Measurements from ENCODE around the gene BCAT1. TPM values are rescaled to one million over a fixed set of nuclear protein-coding genes. Genes with fewer than 3 reads are reported as not detected.

Gene BCAT1
- total and polyA plus RNA-seq, 12 donors, result 0.95 to 17.0 (median 2.7) TPM

DNA sequence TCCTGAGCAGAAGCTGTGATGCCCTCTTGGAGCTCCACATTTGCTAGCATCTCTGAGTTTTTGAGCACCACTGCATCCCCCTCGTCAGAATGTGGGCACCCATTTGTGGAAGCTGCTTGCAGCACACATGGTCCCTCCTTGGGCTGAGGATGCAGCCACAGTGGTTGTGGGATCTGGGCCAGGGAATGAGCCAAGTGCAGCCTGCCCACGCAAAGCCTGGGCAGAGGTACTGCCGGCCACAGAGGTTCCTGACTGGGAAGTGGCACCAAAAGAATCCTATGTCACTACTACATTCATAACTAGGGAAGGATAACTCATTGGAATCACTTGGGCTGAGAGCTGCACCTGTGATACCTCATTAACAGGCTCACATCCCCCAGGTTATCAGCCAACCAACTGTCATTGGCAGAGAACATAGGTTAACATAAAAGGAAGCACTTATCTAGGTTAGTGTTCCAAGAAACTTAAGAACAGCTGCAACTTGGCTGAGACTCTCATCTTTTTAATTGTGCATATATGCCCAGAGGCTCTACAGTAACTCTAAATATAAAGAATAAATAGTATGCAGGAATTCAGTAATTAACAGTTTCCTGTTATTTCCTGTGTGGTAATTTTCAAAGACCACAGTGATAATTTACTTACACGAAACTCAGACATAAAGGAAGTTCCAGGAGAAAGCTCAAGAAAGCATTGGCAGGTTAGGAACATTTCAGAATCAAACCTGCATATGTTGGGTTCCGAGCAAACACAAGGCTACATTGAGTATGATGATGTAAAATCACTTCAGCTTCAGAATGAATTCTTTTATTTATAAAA, 145.3 kb downstream of the BCAT1 start:
- intact Hi-C loops (cut with DNase I), result no loop called here
- H3K4me1 ChIP-seq, result no peaks in the 10 kb centered on the region
- peaks cover 0 to 20% (median 0%) of the 10 kb centered on the region in 11 donors for H3K9me3 ChIP-seq
- no peaks in the 10 kb centered on the region for H3K36me3 ChIP-seq
- DNase-seq (no peak), ATAC-seq (no peak)
- no peak overlapping the region for H3K27ac ChIP-seq
- TF ChIP-seq, protein P1, sequence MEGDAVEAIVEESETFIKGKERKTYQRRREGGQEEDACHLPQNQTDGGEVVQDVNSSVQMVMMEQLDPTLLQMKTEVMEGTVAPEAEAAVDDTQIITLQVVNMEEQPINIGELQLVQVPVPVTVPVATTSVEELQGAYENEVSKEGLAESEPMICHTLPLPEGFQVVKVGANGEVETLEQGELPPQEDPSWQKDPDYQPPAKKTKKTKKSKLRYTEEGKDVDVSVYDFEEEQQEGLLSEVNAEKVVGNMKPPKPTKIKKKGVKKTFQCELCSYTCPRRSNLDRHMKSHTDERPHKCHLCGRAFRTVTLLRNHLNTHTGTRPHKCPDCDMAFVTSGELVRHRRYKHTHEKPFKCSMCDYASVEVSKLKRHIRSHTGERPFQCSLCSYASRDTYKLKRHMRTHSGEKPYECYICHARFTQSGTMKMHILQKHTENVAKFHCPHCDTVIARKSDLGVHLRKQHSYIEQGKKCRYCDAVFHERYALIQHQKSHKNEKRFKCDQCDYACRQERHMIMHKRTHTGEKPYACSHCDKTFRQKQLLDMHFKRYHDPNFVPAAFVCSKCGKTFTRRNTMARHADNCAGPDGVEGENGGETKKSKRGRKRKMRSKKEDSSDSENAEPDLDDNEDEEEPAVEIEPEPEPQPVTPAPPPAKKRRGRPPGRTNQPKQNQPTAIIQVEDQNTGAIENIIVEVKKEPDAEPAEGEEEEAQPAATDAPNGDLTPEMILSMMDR (IDR thresholded peaks at IDR 0.05), result no peak
- H3K27me3 ChIP-seq, result no peaks in the 10 kb centered on the region
- H3K4me3 ChIP-seq, result no peak overlapping the region
- WGBS, 2 donors, result 67 to 76% methylated on average over 5 of the region's 5 CpGs

DNA sequence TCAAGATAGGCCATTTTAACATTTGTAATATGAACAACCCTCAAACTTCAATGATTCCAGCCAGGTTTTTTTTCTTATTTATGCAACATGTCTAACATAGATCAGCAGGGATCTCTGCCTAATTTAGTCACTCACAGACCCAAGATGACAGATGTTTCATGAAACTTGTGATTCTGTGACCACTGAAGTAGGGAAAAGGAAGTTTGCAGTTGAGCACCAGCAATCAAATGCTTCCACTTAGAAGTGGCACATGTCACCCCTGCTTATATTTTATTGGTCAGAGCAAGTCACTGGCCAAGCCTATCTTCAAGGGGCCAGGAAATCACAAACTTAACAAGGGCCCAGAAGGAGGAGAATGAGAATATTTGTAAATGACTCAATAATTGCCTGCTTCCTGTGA, 150.6 kb downstream of the BCAT1 start:
- peaks cover 0 to 11% (median 0%) of the 10 kb centered on the region in 11 donors for H3K9me3 ChIP-seq
- H3K4me3 ChIP-seq, result no peak overlapping the region
- TF ChIP-seq, protein P1 (IDR thresholded peaks at IDR 0.05), result no peak
- H3K4me1 ChIP-seq, result peaks cover 0 to 8% (median 0%) of the 10 kb centered on the region in 9 donors
- no peaks in the 10 kb centered on the region for H3K36me3 ChIP-seq
- H3K27me3 ChIP-seq, result no peaks in the 10 kb centered on the region
- H3K27ac ChIP-seq, result no peak overlapping the region
- intact Hi-C loops (cut with DNase I), result no loop called here
- ATAC-seq (no peak), DNase-seq (no peak)

DNA sequence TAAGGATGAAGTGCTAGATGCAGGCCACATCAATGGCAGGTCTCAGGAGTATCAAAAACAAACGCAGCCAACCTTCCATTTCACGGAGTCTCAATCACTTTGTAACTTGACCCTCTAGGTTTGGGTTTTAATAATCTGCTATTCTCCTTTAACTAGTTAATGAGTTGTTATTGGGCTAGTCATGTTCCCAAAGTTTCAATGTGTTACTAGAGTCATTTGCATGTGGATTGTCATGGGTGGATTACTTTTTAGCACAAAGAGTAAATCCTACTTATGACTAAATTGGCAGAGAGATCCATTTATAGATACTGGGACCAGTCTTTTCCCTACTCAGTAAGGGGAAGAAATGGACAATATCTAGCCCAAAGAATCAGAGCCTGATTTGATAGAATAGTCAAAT, 151.0 kb downstream of the BCAT1 start:
- no peak for ATAC-seq
- Histone ChIP-seq H3K27ac (no peak overlapping the region), H3K27me3 (no peaks in the 10 kb centered on the region), H3K4me3 (no peak overlapping the region), H3K36me3 (no peaks in the 10 kb centered on the region), H3K9me3 (peaks cover 0 to 7% (median 0%) of the 10 kb centered on the region in 11 donors), H3K4me1 (peaks cover 0 to 8% (median 0%) of the 10 kb centered on the region in 9 donors)
- intact Hi-C loops (cut with DNase I), result no loop called here
- DNase-seq, result no peak
- WGBS, 2 donors, result 77 to 80% methylated on average over 2 of the region's 2 CpGs
- TF ChIP-seq, protein P1 (IDR thresholded peaks at IDR 0.05), result no peak

DNA sequence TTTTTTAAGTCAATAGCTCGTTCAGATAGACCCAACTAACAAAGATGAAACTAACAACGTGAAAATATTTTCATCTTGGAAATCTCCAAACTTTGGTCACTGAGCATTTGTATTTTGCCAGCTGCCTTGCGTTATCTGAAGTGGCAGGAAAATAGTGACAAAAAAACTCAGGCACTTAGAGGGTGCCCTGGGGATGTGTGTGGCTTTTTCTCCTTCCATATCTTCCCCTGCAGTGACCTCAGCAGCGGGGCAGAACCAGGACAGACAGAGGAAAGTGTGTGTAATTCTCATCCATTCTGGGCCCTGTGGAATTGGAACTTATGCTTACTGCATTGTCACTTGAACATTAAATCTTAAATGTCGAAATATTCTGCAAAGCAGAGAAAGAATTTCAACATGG, 152.0 kb downstream of the BCAT1 start:
- TF ChIP-seq, protein P1 (IDR thresholded peaks at IDR 0.05), result no peak
- intact Hi-C loops (cut with DNase I), result no loop called here
- peaks cover 0 to 8% (median 0%) of the 10 kb centered on the region in 9 donors for H3K4me1 ChIP-seq
- WGBS, 2 donors, result 35 to 38% methylated on average over 5 of the region's 5 CpGs
- H3K36me3 ChIP-seq, result no peaks in the 10 kb centered on the region
- H3K9me3 ChIP-seq, result no peaks in the 10 kb centered on the region
- DNase-seq (no peak), ATAC-seq (no peak)
- H3K4me3 ChIP-seq, result no peak overlapping the region
- H3K27me3 ChIP-seq, result no peaks in the 10 kb centered on the region
- no peak overlapping the region for H3K27ac ChIP-seq

Measured in heart right ventricle (tissue), 16 donors.